NT2/D1 (cell line): ENCODE measurements around the gene MAVS.
"Not testable (repeated sequence)": the region's sequence is repeated elsewhere in the genome, so short reads cannot be mapped to it uniquely, and the experiment has no call there.

Experiments used
- DNase-seq: peaks from one replicate; pipeline ENCODE4 v3.0.0-alpha.2; 2011; ENCODE audit warnings: low read depth, low spot score
- H3K27me3 ChIP-seq: 2 replicates; pipeline ENCODE4 v1.6.0; 2011; ENCODE audit warnings: mild to moderate bottlenecking; ENCODE audit not compliant: insufficient read length, insufficient read depth
- H3K36me3 ChIP-seq: 2 replicates; pipeline ENCODE4 v1.6.1; 2011; ENCODE audit warnings: mild to moderate bottlenecking, low read length, mixed read lengths; ENCODE audit not compliant: insufficient read depth, insufficient read length
- H3K4me1 ChIP-seq: 2 replicates; pipeline ENCODE4 v1.5.1; 2011; ENCODE audit not compliant: insufficient read depth, insufficient read length
- H3K4me3 ChIP-seq: 2 replicates; pipeline ENCODE4 v1.5.1; 2011; ENCODE audit warnings: low read depth; ENCODE audit not compliant: insufficient read length
- H3K9ac ChIP-seq: 2 replicates; pipeline ENCODE4 v1.6.0; 2011; ENCODE audit warnings: low read depth; ENCODE audit not compliant: insufficient read length
- H3K9me3 ChIP-seq: 2 replicates; pipeline ENCODE4 v1.5.1; 2011; ENCODE audit warnings: mild to moderate bottlenecking, low read length; ENCODE audit not compliant: insufficient read depth
- SUZ12 ChIP-seq: IDR thresholded peaks from 2 replicates; pipeline ENCODE4 v1.6.1; 2011; ENCODE audit not compliant: insufficient read length, insufficient read depth; ENCODE audit errors: extremely low read depth
- YY1 ChIP-seq: IDR thresholded peaks from 2 replicates; pipeline ENCODE4 v1.6.1; 2011; ENCODE audit not compliant: insufficient read length, insufficient read depth
- ZNF274 ChIP-seq: IDR thresholded peaks from 2 replicates; pipeline ENCODE4 v1.6.1; 2011; ENCODE audit warnings: mild to moderate bottlenecking, low read depth, low read length

MAVS gene

GRCh38 chr20:3890398-3890751, 43.7 kb downstream of the MAVS start:
- Histone ChIP-seq H3K9me3 (no peaks in the 10 kb centered on the region), H3K9ac (peak overlapping the region; percentile 93), H3K4me3 (peak overlapping the region; percentile 90), H3K4me1 (no peaks in the 10 kb centered on the region), H3K36me3 (peaks cover 41% of the 10 kb centered on the region), H3K27me3 (no peaks in the 10 kb centered on the region)
- TF ChIP-seq YY1 (no peak), ZNF274 (no peak), SUZ12 (no peak)
- no peak for DNase-seq

GRCh38 chr20:3890999-3891929, 44.6 kb downstream of the MAVS start:
- no peak for DNase-seq
- H3K9me3 ChIP-seq: no peaks in the 10 kb centered on the region
- peaks cover 41% of the 10 kb centered on the region for H3K36me3 ChIP-seq
- H3K27me3 ChIP-seq: no peaks in the 10 kb centered on the region
- H3K4me1 ChIP-seq: no peaks in the 10 kb centered on the region
- no peak for TF ChIP-seq ZNF274
- no peak for TF ChIP-seq YY1
- no peak for TF ChIP-seq SUZ12
- peak overlapping the region; percentile 90 for H3K4me3 ChIP-seq
- peak overlapping the region; percentile 93 for H3K9ac ChIP-seq

- no peak for DNase-seq
- Histone ChIP-seq H3K27me3 (no peaks in the 10 kb centered on the region), H3K9me3 (no peaks in the 10 kb centered on the region), H3K9ac (no peak overlapping the region), H3K4me1 (no peaks in the 10 kb centered on the region), H3K4me3 (no peak overlapping the region), H3K36me3 (peaks cover 54% of the 10 kb centered on the region)
- TF ChIP-seq YY1 (no peak), SUZ12 (no peak), ZNF274 (no peak)
Observed at GRCh38 chr20:3894796-3895195, 48.2 kb downstream of the MAVS start.

DNA sequence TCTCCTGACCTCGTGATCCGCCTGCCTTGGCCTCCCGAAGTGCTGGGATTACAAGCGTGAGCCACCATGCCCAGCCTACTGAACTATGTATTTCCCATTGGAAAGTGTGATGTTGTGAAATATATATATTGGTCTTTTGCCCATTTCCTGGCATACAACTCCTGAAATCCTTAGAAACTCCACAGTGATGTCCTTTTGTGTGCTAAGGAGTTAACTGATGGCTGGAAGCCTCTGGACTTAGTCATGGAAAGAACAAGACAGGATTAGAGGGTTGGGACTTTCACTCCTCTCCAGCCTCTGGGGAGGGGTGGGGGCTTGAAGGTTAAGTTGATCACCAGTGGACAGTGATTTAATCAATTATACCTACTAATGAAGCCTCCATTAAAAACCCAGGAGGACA, 49.7 kb downstream of the MAVS start:
- no peak overlapping the region for H3K4me3 ChIP-seq
- H3K4me1 ChIP-seq: no peaks in the 10 kb centered on the region

GRCh38 chr20:3896853-3897583, 50.4 kb downstream of the MAVS start:
- Histone ChIP-seq H3K9me3 (no peaks in the 10 kb centered on the region), H3K27me3 (no peaks in the 10 kb centered on the region), H3K36me3 (peaks cover 36% of the 10 kb centered on the region), H3K4me3 (no peak overlapping the region), H3K4me1 (no peaks in the 10 kb centered on the region), H3K9ac (no peak overlapping the region)
- TF ChIP-seq SUZ12 (no peak), ZNF274 (no peak), YY1 (no peak)
- no peak for DNase-seq

More for the DNA sequence above, 49.7 kb downstream of the MAVS start:
- no peak overlapping the region for H3K9ac ChIP-seq
- no peak for DNase-seq
- H3K36me3 ChIP-seq: peaks cover 43% of the 10 kb centered on the region
- no peaks in the 10 kb centered on the region for H3K9me3 ChIP-seq
- no peak for TF ChIP-seq ZNF274
- TF ChIP-seq YY1: no peak
- no peak for TF ChIP-seq SUZ12
- no peaks in the 10 kb centered on the region for H3K27me3 ChIP-seq

DNA sequence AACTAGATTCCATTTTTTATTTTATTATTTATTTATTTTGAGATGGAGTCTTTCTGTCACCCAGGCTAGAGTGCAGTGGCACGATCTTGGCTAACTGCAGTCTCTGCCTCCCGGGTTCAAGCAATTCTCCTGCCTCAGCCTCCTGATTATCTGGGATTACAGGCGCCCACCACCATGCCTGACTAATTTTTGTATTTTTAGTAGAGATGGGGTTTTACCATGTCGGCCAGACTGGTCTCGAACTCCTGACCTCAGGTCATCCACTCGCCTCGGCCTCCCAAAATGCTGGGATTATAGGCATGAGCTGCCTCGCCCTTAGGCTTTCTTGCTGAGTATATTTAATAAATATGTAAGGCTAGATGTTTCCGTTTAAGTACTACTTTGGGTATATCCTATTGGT, 51.5 kb downstream of the MAVS start:
- not testable (repeated sequence) for H3K4me3 ChIP-seq, H3K9me3 ChIP-seq, H3K4me1 ChIP-seq, DNase-seq, H3K9ac ChIP-seq, H3K27me3 ChIP-seq
- peaks cover 32% of the 10 kb centered on the region for H3K36me3 ChIP-seq

DNA sequence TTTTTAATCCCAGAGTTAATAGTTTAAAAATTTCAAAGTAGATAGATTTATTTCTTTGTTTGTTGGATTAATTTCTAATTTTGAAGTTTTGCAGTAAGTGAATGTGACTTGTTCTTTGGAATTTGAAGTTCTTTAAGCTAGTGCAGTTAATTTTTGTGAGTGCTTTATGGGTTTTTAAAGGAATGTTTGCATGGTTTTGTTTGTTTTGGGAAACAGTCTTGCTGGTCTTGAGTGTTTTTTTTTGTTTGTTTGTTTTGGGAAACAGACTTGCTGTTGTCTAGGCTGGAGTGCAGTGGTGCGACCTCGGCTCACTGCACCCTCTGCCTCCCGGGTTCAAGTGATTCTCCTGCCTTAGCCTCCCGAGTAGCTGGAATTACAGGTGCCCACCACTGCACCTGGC, 52.0 kb downstream of the MAVS start:
- H3K9ac ChIP-seq: no peak overlapping the region
- H3K9me3 ChIP-seq: no peaks in the 10 kb centered on the region
- TF ChIP-seq YY1 (no peak), ZNF274 (no peak)
- no peak for DNase-seq
- H3K36me3 ChIP-seq: peaks cover 28% of the 10 kb centered on the region
- H3K27me3 ChIP-seq: no peaks in the 10 kb centered on the region
- H3K4me3 ChIP-seq: no peak overlapping the region
- H3K4me1 ChIP-seq: no peaks in the 10 kb centered on the region
